Activated CD4-positive, CD25-positive, alpha-beta regulatory T cell treated with anti-CD3 and anti-CD28 coated beads, Interleukin-2, amount 50 U/mL, for 72 hours (primary cell): ENCODE results near the gene NAGS.
"Not testable (repeated sequence)": the region's sequence is repeated elsewhere in the genome, so short reads cannot be mapped to it uniquely, and the experiment has no call there.

ENCODE experiments used
- DNase-seq: peaks from one replicate; pipeline ENCODE4 v3.0.0; 2021

Gene NAGS

GRCh38 chr17:44004077-44004760 is at the start of gene NAGS:
Gene NAGS, plus strand, starts transcription at chr17:44004622. Its CDS starts 42 bp downstream, at chr17:44004664.
- DNase-seq = no peak

GRCh38 chr17:43956222-43956621 is 48.2 kb upstream of the NAGS start:
- no peak for DNase-seq

- no peak for DNase-seq
Observed at GRCh38 chr17:43958748-43959352, 45.6 kb upstream of the NAGS start.

GRCh38 chr17:43961292-43961691 is 43.1 kb upstream of the NAGS start:
- DNase-seq = not testable (repeated sequence)

GRCh38 chr17:43961954-43962353 is 42.5 kb upstream of the NAGS start:
- DNase-seq = no peak

- DNase-seq = no peak
Observed at GRCh38 chr17:43962479-43962878, 41.9 kb upstream of the NAGS start.

GRCh38 chr17:43966276-43966675 is 38.1 kb upstream of the NAGS start:
- DNase-seq = no peak

- no peak for DNase-seq
Observed at GRCh38 chr17:43967251-43967875, 37.1 kb upstream of the NAGS start.

- DNase-seq = no peak
Observed at GRCh38 chr17:43970366-43970765, 34.1 kb upstream of the NAGS start.

- not testable (repeated sequence) for DNase-seq
Observed at GRCh38 chr17:43971436-43971835, 33.0 kb upstream of the NAGS start.

- DNase-seq = not testable (repeated sequence)
Observed at GRCh38 chr17:43972444-43973212, 31.8 kb upstream of the NAGS start.

GRCh38 chr17:43974382-43975266 is 29.8 kb upstream of the NAGS start:
- DNase-seq = no peak

GRCh38 chr17:43975898-43976297 is 28.5 kb upstream of the NAGS start:
- no peak for DNase-seq

GRCh38 chr17:43976963-43977837 is 27.2 kb upstream of the NAGS start:
- DNase-seq = no peak

GRCh38 chr17:43978078-43978477 is 26.3 kb upstream of the NAGS start:
- no peak for DNase-seq

- no peak for DNase-seq
Observed at GRCh38 chr17:43979011-43979410, 25.4 kb upstream of the NAGS start.

GRCh38 chr17:43979671-43980070 is 24.8 kb upstream of the NAGS start:
- no peak for DNase-seq

GRCh38 chr17:43982171-43982570 is 22.3 kb upstream of the NAGS start:
- no peak for DNase-seq

- DNase-seq = no peak
Observed at GRCh38 chr17:43983196-43983514, 21.3 kb upstream of the NAGS start.

GRCh38 chr17:43983515-43984411 is 20.7 kb upstream of the NAGS start:
- DNase-seq = no peak

GRCh38 chr17:43984521-43984920 is 19.9 kb upstream of the NAGS start:
- no peak for DNase-seq
